RWPE2 (cell line): Measurements from ENCODE around the gene SPANXN1.
A peak's percentile ranks its signal among the peaks of the same experiment; 100 is the strongest.
"Not testable (repeated sequence)": the region's sequence is repeated elsewhere in the genome, so short reads cannot be mapped to it uniquely, and the experiment has no call there.

Experiments used
- ATAC-seq: fragments of 200-7000 bp; cut with Tn5 transposase; 3 replicates; pipeline ENCODE4 v1.9.1; 2021; ENCODE audit warnings: low read depth
- DNase-seq: peaks from one replicate; pipeline ENCODE4 v3.0.0-alpha.2; 2020; ENCODE audit warnings: low spot score
- H3K27ac ChIP-seq: fragments of 450-650 bp; 2 replicates; pipeline ENCODE4 v1.5.1; 2017; ENCODE audit warnings: mild to moderate bottlenecking; ENCODE audit not compliant: poor library complexity, severe bottlenecking
- H3K27me3 ChIP-seq: fragments of 250-450 bp; sonication (Bioruptor Pico); 2 replicates; pipeline ENCODE4 v1.5.1; 2021; ENCODE audit warnings: mild to moderate bottlenecking, moderate library complexity; ENCODE audit not compliant: insufficient read depth, poor library complexity, severe bottlenecking
- H3K36me3 ChIP-seq: fragments of 250-450 bp; sonication (Bioruptor Pico); 2 replicates; pipeline ENCODE4 v1.5.1; 2020; ENCODE audit warnings: low read depth, mild to moderate bottlenecking, moderate library complexity
- H3K4me1 ChIP-seq: fragments of 250-450 bp; sonication (Bioruptor Pico); 2 replicates; pipeline ENCODE4 v1.5.1; 2021; ENCODE audit warnings: mild to moderate bottlenecking, moderate library complexity; ENCODE audit not compliant: insufficient read depth, poor library complexity, severe bottlenecking
- H3K4me3 ChIP-seq: fragments of 250-450 bp; sonication (Bioruptor Pico); 2 replicates; pipeline ENCODE4 v1.5.1; 2021; ENCODE audit warnings: mild to moderate bottlenecking, moderate library complexity; ENCODE audit not compliant: severe bottlenecking
- H3K9me3 ChIP-seq: fragments of 250-450 bp; sonication (Bioruptor Pico); 2 replicates; pipeline ENCODE4 v1.5.1; 2021; ENCODE audit warnings: mild to moderate bottlenecking, moderate library complexity; ENCODE audit not compliant: severe bottlenecking
- CTCF ChIP-seq: fragments of 450-650 bp; IDR thresholded peaks from one replicate; pipeline ENCODE4 v1.5.1; 2017; ENCODE audit warnings: mild to moderate bottlenecking, moderate library complexity; ENCODE audit not compliant: poor library complexity, severe bottlenecking

Gene SPANXN1

GRCh38 chrX:145247203-145247602 lies at the start of gene SPANXN1:
SPANXN1 (plus strand) TSS chrX:145247503; CDS start chrX:145247587, 84 bp downstream.
- H3K4me3 ChIP-seq, DNase-seq, H3K27ac ChIP-seq, ATAC-seq, H3K9me3 ChIP-seq, H3K36me3 ChIP-seq, H3K4me1 ChIP-seq, H3K27me3 ChIP-seq: not testable (repeated sequence)

- TF ChIP-seq CTCF = no peak
- ATAC-seq (no peak), DNase-seq (no peak)
- Histone ChIP-seq H3K4me1 (no peaks in the 10 kb centered on the region), H3K36me3 (no peaks in the 10 kb centered on the region), H3K27me3 (no peaks in the 10 kb centered on the region), H3K4me3 (no peak overlapping the region), H3K27ac (no peak overlapping the region), H3K9me3 (no peaks in the 10 kb centered on the region)
These were observed 48.2 kb upstream of the SPANXN1 start for GRCh38 chrX:145199078-145199477.

GRCh38 chrX:145213504-145213903 lies 33.8 kb upstream of the SPANXN1 start:
- no peak overlapping the region for H3K27ac ChIP-seq
- H3K36me3 ChIP-seq = no peaks in the 10 kb centered on the region
- TF ChIP-seq CTCF = peak; percentile 38
- no peaks in the 10 kb centered on the region for H3K4me1 ChIP-seq
- H3K4me3 ChIP-seq = no peak overlapping the region
- H3K9me3 ChIP-seq = no peaks in the 10 kb centered on the region
- H3K27me3 ChIP-seq = no peaks in the 10 kb centered on the region
- ATAC-seq (no peak), DNase-seq (no peak)

GRCh38 chrX:145292218-145292617 lies 44.9 kb downstream of the SPANXN1 start:
- Histone ChIP-seq H3K4me1 (no peaks in the 10 kb centered on the region), H3K4me3 (no peak overlapping the region), H3K27ac (no peak overlapping the region), H3K36me3 (no peaks in the 10 kb centered on the region), H3K9me3 (no peaks in the 10 kb centered on the region), H3K27me3 (no peaks in the 10 kb centered on the region)
- ATAC-seq (no peak; the same call in 2 of the 3 replicates), DNase-seq (no peak)
- TF ChIP-seq CTCF = no peak
